Activated gamma-delta T cell (primary cell): Measurements from ENCODE around the gene CYP1A2.
A peak's percentile ranks its signal among the peaks of the same experiment; 100 is the strongest.
"Not testable (repeated sequence)": the region's sequence is repeated elsewhere in the genome, so short reads cannot be mapped to it uniquely, and the experiment has no call there.

Experiments used
- DNase-seq: peaks from one replicate; lab custom pipeline; 2025; lab: John Stamatoyannopoulos, UW
- total RNA-seq, 2 donors: gene quantifications; one replicate each; lab custom pipeline; 2026; lab: John Stamatoyannopoulos, UW

CYP1A2 gene, protein sequence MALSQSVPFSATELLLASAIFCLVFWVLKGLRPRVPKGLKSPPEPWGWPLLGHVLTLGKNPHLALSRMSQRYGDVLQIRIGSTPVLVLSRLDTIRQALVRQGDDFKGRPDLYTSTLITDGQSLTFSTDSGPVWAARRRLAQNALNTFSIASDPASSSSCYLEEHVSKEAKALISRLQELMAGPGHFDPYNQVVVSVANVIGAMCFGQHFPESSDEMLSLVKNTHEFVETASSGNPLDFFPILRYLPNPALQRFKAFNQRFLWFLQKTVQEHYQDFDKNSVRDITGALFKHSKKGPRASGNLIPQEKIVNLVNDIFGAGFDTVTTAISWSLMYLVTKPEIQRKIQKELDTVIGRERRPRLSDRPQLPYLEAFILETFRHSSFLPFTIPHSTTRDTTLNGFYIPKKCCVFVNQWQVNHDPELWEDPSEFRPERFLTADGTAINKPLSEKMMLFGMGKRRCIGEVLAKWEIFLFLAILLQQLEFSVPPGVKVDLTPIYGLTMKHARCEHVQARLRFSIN
- 0 to 0.04 reads per million in 2 donors for total RNA-seq

- DNase-seq = no peak
Observed at GRCh38 chr15:74748322-74748946, at the start of gene CYP1A2. TSS of gene CYP1A2 (plus strand) at chr15:74748845. CDS start at chr15:74749739, 894 bp downstream.

DNA sequence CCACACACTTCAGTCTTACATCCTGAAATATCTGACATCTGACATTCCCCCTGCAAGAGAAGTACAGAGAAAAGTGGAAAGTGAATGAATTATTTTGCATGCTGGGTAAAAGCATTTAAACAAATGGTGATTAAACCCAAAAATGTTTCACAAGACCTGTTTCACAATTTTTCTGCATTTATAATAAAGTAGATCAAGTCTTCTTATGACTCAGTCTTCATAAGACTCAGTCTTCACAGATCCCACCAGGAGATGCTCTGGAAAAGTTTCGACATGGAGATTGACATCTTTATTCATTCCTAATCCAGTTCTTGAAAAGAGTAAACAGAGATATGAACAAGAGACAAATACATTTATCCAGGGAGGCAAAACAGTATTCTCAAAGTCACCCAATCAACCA is 39.6 kb upstream of the CYP1A2 start:
- no peak for DNase-seq

DNA sequence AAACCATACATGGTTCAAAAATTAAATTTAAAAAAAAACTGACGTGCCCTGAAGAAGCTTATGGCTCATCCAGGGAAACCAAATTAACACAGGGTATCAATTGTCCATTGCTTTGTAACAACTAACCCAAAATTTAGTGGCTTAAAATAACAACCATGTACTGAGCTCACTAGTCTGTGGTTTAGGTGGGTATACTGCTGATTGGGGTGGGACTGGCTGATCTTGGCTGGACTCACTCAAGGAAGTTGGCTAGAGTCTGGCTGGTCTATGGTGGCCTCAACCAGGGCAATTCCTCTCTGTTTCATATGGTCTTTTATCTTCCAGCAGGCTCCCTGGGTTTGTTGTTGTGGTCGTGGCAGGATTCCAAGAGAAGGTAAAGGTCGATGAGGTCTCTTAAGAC is 38.8 kb upstream of the CYP1A2 start:
- DNase-seq = no peak

- DNase-seq = no peak
Observed at GRCh38 chr15:74710319-74711094, 38.1 kb upstream of the CYP1A2 start.

DNA sequence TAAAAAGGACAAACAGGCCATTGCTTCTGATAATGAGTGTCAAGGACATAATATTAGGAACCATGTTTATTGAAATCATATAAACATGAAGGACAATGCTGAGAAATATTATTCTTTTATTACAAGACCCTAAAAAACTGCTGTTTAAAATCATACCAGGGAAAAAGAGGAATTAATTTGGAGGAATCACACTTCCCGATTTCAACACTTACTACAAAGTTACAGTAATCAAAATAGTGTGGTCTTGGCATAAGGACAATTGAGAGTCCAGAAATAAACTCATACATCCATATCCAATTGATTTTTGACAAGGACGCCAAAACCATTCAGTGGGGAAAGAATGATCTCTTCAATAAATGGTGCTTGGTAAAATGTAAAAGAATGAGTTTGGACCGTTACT is 36.3 kb upstream of the CYP1A2 start:
- no peak for DNase-seq

DNA sequence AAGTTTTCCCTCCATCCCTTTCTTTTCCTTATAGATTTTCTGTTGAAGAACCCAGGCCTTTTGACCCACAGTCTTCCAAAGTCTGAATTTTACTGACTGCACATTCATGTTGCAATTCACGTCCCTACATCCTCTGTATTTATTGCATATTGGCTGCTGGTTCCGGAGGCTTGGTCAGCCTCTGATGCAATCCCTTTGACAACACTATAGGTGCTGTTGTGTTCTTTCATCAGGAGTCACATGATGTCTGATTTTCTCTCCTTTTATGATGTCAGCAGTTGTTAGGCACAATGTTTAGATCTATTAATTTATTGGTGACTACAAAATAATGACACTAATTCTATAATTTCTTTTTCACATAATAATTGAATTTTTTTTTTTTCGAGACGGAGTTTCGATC is 32.0 kb upstream of the CYP1A2 start:
- DNase-seq = no peak

GRCh38 chr15:74722591-74722990 is 26.1 kb upstream of the CYP1A2 start:
- no peak for DNase-seq

DNA sequence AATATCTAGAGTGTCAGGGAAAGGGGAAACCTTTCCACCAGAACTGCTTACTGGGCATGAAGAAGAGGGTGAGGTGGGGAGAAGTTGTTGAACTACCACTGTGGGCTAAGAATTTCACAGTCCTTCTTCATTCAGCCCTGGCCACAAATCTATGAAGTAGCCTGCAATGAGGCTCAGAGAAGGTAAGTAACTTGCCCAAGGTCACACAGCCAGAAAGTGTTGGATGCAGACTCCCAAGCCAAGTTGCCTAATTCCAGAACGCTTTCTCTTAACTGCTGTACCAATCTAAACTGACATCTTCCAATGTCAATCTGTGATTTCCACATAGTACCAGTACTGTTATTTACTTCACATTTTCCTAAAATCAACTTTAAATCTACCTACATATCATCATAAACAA is 25.5 kb upstream of the CYP1A2 start:
- no peak for DNase-seq

DNA sequence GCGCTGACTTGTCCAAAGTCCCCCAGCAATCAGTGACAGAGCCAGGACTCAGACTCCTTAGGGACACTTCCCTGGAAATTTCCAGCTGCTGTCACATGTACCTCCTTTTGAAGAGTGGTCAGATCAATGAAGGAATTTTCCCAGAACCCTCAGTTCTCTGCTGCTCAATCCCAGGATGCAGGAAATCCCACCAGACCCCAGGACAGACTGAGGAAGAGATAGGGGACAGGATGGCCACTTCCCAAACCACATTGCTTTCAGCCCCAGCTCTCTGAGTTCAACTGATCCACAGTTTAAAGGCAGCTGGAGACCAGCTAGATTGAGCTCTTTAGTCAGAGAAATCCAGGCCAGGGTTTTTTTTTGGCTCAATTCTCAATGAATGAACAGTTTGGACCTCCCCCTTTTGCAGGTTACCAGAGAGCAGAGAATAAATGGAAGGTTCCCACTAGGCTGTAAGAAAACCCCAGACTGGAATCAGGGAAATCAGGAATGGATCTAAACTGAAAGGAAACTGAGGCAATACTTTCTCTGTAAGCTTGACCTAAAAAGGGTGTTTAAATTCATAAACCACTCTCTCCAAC is 24.8 kb upstream of the CYP1A2 start:
- DNase-seq = no peak

DNA sequence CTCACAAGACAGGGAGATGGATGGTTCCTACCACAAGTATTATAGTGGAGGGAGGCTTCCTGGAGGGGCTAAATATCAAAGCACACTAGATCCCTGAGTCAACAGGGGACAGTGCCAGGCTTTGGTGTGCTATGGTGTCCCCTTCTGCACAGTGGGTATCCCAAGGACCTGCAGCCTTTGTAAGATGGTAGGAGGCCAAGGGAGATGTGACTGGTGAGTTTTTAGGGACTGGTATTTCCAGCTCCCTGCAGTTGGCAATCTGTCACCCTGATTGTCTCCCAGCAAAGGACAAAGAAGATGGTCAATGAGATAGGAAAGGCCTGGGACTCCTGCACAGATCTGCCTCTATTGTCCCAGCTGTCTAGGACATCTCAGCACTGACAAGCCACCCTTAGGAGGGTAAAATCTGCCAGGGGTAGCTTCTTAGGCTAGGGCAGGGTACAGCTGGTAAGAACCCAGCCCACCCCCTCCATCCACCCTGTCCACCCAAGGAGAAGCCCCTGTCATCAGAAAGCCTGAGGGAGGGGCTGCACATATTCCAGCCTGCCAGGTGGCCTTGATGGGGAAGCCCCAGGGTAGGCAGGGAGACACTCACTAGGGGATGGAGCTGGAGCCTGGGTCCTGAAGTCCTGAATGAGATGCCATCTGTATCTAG is 23.9 kb upstream of the CYP1A2 start:
- DNase-seq = no peak

- no peak for DNase-seq
Observed at GRCh38 chr15:74725225-74725774, 23.3 kb upstream of the CYP1A2 start, which contains the start of gene CYP1A1. TSS of gene CYP1A1 (minus strand) at chr15:74725528. CDS start at chr15:74723097, 2,431 bp downstream.

DNA sequence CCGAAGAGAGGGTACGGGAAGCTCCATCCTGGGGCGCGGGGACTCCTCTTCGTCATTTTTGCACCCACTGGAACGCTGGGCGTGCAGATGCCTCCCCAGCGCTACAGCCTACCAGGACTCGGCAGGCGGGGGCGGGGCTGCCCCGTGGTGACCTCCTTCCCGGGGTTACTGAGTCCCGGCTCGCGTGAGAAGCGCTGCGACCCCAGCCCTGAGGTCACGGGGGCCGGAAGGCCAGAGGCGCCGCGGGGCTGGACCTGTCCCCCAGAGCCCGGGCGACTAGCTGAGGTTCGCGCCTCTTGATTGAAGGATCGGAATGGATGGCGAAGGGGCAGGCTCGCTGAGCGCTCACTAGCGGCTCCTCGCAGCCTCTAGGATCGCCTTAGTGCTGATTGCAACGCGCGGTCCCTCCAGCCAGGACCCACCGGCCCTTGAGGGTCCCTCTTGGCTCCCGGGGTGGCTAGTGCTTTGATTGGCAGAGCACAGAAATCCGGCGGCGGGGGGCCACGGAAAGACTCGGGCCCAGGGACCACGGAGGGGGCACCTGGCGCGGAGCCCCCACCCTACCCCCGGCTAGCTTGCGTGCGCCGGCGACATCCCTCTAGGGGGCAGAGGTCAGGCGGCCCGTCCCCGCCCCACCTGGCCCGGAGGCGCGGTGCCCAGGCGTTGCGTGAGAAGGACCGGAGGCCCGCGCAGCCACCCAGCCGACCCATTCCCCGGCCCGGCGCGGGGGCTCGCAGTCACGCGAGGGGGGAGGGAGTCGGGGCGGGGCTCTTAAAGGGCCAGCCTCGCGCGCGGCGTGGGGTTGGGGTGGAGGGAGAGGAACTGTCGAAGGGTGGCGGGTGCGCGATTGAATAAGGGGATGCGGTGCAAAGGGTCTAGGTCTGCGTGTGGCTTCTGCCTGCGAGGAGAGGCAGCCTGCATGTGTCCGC is 22.5 kb upstream of the CYP1A2 start:
- DNase-seq = peak; percentile 34

- no peak for DNase-seq
Observed at GRCh38 chr15:74726774-74727164, 21.9 kb upstream of the CYP1A2 start.

DNA sequence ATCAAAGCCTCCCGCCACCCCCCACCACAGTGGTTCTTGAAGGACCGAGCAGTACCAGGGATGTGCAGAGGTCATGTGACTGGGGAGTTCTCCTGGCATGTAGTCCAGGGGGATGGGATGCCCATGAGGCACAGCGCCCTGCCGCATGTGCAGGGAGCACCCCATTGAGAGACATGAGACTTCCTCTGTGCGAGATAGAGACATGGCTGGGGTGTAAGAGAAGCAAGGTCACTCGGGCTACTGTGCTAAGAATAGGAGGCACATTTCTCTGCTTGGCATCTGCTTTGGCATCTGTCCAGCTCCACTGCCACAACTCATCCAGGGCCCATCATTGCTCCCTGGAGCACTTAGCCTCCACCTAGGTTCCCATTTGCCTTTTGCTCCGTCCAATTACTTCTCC is 20.9 kb upstream of the CYP1A2 start:
- DNase-seq = no peak

DNA sequence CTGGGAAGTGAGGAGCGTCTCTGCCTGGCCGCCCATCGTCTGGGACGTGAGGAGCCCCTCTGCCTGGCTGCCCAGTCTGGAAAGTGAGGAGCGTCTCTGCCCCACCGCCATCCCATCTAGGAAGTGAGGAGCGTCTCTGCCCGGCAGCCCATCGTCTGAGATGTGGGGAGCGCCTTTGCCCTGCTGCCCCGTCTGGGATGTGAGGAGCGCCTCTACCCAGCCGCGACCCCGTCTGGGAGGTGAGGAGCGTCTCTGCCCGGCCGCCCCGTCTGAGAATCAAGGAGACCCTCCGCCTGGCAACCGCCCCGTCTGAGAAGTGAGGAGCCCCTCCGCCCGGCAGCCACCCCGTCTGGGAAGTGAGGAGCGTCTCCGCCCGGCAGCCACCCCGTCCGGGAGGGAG is 19.9 kb upstream of the CYP1A2 start:
- not testable (repeated sequence) for DNase-seq

DNA sequence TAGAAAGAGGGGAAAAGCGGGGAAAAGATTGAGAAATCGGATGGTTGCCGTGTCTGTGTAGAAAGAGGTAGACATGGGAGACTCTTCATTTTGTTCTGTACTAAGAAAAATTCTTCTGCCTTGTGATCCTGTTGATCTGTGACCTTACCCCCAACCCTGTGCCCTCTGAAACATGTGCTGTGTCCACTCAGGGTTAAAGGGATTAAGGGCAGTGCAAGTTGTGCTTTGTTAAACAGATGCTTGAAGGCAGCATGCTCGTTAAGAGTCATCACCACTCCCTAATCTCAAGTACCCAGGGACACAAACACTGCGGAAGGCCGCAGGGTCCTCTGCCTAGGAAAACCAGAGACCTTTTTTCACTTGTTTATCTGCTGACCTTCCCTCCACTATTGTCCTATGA is 19.3 kb upstream of the CYP1A2 start:
- not testable (repeated sequence) for DNase-seq

- DNase-seq = no peak
Observed at GRCh38 chr15:74730619-74731316, 17.9 kb upstream of the CYP1A2 start.

GRCh38 chr15:74732846-74733245 is 15.8 kb upstream of the CYP1A2 start:
- no peak for DNase-seq

- no peak for DNase-seq
Observed at GRCh38 chr15:74733269-74733668, 15.4 kb upstream of the CYP1A2 start.
